Cardiac muscle cell (in vitro differentiated cells and primary cell): ENCODE data around the gene BIN1. TPM values are rescaled to one million over a fixed set of nuclear protein-coding genes. Genes with fewer than 3 reads are reported as not detected.

ENCODE experiments used
- DNase-seq, 2 donors: peaks; one replicate each; pipeline versions ENCODE4 v3.0.0 to v3.0.0-alpha.2; 2010 to 2017; ENCODE audit warnings: low read depth in 1 of 2, low spot score in 1 of 2
- H3K27ac ChIP-seq: fragments of 200-600 bp; sonication (generic); 2 replicates; pipeline ENCODE4 v1.5.1; 2016
- H3K27me3 ChIP-seq: fragments of 200-600 bp; sonication (generic); 2 replicates; pipeline ENCODE4 v1.6.0; 2016; ENCODE audit warnings: control low read depth
- H3K36me3 ChIP-seq: fragments of 200-600 bp; sonication (generic); 2 replicates; pipeline ENCODE4 v1.5.1; 2016; ENCODE audit warnings: control low read depth
- H3K4me1 ChIP-seq: fragments of 200-600 bp; sonication (generic); 2 replicates; pipeline ENCODE4 v1.8.1; 2017; ENCODE audit warnings: low read depth, mild to moderate bottlenecking, mixed run types
- H3K4me3 ChIP-seq: fragments of 200-600 bp; sonication (generic); 2 replicates; pipeline ENCODE4 v1.5.1; 2016; ENCODE audit warnings: mild to moderate bottlenecking
- H3K9me3 ChIP-seq: fragments of 200-600 bp; sonication (generic); 2 replicates; pipeline ENCODE4 v1.5.1; 2017; ENCODE audit warnings: low read depth, mild to moderate bottlenecking, control low read depth
- polyA plus RNA-seq: library from polyadenylated mRNA; unstranded; fragments of >200 nt; fragmentation: Nextera tagmentation; extraction: Ambion mirVana; gene quantifications from 2 replicates; pipeline ENCODE4 v1.2.1, GENCODE V29; 2016
- total RNA-seq: library from RNA; depleted of rRNA; stranded (reverse); fragments of >200 nt; gene quantifications from 2 replicates; pipeline ENCODE4 v1.2.3, GENCODE V29; 2016
- TF ChIP-seq, protein P1 (sequence below): IDR thresholded peaks from 2 replicates; pipeline ENCODE4 v1.5.1; 2012; ENCODE audit warnings: low read depth, mild to moderate bottlenecking, low read length

Gene BIN1
- total and polyA plus RNA-seq, 2 experiments from 2014 or later = 44.7 to 94.9 TPM

DNA sequence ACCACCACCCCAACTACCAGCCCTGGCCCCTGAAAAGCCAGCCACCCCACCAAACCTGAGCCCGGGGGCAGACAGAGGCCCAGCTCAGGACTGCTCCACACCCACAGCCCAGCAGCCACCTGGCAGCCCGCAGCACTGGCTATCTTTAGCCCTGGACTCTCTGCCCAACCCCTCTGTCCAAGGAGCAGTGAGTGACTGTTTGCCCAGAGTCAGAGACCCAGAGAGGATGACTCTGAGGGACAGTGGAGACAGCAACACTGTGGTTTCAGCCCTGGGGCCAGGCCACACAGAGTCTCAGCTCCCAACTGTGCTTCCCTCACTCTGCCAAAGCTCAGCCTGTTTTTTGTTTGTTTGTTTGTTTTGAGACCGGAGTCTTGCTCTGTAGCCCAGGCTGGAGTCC, 32.6 kb downstream of the BIN1 start:
- Histone ChIP-seq H3K9me3 (no peaks in the 10 kb centered on the region), H3K4me1 (no peaks in the 10 kb centered on the region), H3K4me3 (no peak overlapping the region), H3K36me3 (no peaks in the 10 kb centered on the region), H3K27ac (no peak overlapping the region), H3K27me3 (peaks cover 47% of the 10 kb centered on the region)
- TF ChIP-seq, protein P1, sequence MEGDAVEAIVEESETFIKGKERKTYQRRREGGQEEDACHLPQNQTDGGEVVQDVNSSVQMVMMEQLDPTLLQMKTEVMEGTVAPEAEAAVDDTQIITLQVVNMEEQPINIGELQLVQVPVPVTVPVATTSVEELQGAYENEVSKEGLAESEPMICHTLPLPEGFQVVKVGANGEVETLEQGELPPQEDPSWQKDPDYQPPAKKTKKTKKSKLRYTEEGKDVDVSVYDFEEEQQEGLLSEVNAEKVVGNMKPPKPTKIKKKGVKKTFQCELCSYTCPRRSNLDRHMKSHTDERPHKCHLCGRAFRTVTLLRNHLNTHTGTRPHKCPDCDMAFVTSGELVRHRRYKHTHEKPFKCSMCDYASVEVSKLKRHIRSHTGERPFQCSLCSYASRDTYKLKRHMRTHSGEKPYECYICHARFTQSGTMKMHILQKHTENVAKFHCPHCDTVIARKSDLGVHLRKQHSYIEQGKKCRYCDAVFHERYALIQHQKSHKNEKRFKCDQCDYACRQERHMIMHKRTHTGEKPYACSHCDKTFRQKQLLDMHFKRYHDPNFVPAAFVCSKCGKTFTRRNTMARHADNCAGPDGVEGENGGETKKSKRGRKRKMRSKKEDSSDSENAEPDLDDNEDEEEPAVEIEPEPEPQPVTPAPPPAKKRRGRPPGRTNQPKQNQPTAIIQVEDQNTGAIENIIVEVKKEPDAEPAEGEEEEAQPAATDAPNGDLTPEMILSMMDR = no peak
- no peak for DNase-seq

DNA sequence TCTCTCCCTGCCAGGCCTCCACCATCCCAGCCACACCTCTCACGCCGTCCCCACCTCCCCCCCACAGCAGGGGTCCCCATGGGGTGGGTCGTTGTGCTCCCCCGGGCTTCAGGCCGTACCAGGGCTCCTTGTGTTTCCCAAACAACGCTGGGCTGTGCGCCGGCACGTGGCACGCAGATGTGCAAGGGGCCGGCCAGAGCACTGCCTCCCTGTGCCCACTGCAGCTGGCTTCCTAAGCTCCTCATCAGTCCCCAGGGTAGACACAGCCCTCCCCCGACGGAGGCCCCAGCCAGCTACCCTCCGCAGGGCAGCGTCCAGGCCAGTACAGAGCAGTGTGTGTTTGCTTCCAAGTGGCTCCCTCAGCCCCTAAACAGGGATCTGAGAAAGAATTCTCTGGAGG, 34.0 kb downstream of the BIN1 start:
- no peak overlapping the region for H3K27ac ChIP-seq

DNA sequence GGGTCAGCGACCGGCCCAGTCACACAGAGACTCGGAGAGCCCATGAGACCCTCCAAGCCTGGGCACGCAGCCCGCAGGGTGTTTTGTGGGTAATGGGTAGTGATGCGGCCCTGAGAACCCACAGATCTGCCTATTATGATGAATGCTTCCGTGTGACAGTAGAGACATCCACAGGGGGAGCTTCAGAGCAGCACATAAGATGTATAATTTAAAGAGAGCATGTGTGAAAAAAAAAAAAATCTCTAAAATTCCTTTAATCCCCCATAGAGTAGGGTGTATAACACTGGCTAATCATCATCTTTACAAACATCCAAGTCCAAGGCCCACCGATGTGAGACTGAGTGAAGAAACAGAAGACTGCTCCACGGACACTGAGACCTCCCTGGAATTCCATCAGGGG, 34.6 kb downstream of the BIN1 start:
- peaks cover 35% of the 10 kb centered on the region for H3K27me3 ChIP-seq
- no peaks in the 10 kb centered on the region for H3K4me1 ChIP-seq
- H3K9me3 ChIP-seq = no peaks in the 10 kb centered on the region
- DNase-seq = no peak
- H3K27ac ChIP-seq = no peak overlapping the region
- TF ChIP-seq, protein P1 = peak; percentile 13
- no peaks in the 10 kb centered on the region for H3K36me3 ChIP-seq
- no peak overlapping the region for H3K4me3 ChIP-seq

More for the DNA sequence above, 34.0 kb downstream of the BIN1 start:
- Histone ChIP-seq H3K36me3 (no peaks in the 10 kb centered on the region), H3K4me1 (no peaks in the 10 kb centered on the region), H3K4me3 (no peak overlapping the region), H3K9me3 (no peaks in the 10 kb centered on the region), H3K27me3 (peaks cover 40% of the 10 kb centered on the region)
- TF ChIP-seq, protein P1 = no peak
- DNase-seq = no peak

DNA sequence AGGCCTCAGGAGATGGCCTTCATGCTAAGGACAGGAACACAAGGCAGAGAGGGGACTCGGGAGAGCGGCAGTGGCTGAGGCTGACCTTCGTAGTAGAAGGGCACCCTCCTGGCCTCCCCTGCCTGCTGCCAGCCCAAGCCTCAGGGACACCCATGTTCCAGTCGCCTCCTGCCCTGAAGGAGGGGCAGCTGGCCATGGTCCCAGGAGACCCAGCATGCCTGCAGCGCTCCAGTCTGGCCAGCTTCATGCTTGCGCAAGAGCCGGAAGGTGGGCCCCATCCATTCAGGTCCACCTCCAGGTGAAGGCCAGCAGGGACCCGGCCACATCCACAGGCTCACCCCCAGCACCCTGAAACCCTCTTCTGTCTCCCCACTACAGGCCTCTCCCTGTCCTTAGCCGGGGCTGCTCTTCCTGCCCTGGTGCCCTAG, 35.0 kb downstream of the BIN1 start:
- H3K36me3 ChIP-seq = no peaks in the 10 kb centered on the region
- no peak overlapping the region for H3K27ac ChIP-seq
- TF ChIP-seq, protein P1 = no peak
- peaks cover 30% of the 10 kb centered on the region for H3K27me3 ChIP-seq
- no peak overlapping the region for H3K4me3 ChIP-seq
- no peaks in the 10 kb centered on the region for H3K9me3 ChIP-seq
- DNase-seq = no peak
- no peaks in the 10 kb centered on the region for H3K4me1 ChIP-seq

DNA sequence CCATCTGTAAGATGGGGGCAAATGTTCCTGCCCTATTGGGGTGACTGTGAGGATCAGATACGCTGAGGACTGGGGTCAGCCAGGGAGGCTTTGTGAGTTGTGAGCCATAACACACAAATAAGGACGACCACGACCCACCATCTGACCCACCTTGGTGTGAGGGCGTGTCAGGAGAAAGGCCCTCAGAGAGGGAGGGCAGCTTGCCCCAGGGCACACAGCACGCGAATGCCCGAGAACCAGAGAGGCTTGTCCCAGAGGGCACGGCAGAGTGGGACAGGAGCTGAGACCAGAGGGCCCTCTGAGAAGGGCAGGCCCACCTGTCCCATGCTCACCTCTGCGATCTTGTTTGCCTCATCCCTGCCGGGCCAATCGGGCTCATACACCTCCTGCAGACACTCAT, 36.7 kb downstream of the BIN1 start:
- Histone ChIP-seq H3K27ac (no peak overlapping the region), H3K4me1 (no peaks in the 10 kb centered on the region), H3K4me3 (no peak overlapping the region), H3K27me3 (peaks cover 21% of the 10 kb centered on the region), H3K36me3 (no peaks in the 10 kb centered on the region), H3K9me3 (no peaks in the 10 kb centered on the region)
- TF ChIP-seq, protein P1 = no peak
- DNase-seq = no peak

DNA sequence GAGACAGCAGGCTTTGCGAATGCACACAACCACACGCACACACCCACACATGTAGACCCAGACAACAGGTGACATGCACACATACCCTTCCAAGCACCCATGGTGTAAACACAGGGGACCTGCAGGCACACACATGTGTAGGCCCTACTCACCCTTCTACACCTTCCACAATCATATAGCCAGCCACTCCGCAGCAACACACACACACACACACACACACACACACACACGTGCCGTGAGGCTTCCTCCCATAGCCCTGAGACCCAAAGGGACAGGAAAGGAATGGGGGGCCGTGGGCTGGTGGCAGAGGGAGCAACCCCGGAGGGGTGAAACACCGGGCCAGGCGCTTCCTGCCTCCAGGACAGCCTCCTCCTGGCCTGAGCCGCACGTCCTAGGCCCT, 37.4 kb downstream of the BIN1 start:
- Histone ChIP-seq H3K4me1 (no peaks in the 10 kb centered on the region), H3K9me3 (no peaks in the 10 kb centered on the region), H3K27ac (no peak overlapping the region), H3K27me3 (peaks cover 20% of the 10 kb centered on the region), H3K4me3 (no peak overlapping the region), H3K36me3 (no peaks in the 10 kb centered on the region)
- TF ChIP-seq, protein P1 = no peak
- no peak for DNase-seq
